ENCODE measurements around the gene CCDC122.
"Not testable (repeated sequence)": the region's sequence is repeated elsewhere in the genome, so short reads cannot be mapped to it uniquely, and the experiment has no call there.

DNA sequence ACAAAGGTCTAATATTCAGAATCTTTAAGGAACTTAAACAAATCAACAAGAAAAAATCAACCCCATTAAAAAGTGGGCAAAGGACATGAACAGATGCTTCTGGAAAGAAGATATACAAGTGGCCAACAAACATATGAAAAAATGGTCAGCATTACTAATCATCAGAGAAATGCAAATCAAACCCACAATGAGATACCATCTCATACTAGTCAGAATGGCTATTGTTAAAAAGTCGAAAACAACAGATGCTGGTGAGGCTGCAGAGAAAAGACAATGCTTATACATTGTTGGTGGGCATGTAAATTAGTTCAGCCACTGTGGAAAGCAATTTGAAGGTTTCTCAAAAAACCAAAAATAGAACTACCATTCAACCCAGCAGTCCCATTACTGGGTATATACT is 54.9 kb downstream of the CCDC122 start:
- TF ChIP-seq, protein P1, sequence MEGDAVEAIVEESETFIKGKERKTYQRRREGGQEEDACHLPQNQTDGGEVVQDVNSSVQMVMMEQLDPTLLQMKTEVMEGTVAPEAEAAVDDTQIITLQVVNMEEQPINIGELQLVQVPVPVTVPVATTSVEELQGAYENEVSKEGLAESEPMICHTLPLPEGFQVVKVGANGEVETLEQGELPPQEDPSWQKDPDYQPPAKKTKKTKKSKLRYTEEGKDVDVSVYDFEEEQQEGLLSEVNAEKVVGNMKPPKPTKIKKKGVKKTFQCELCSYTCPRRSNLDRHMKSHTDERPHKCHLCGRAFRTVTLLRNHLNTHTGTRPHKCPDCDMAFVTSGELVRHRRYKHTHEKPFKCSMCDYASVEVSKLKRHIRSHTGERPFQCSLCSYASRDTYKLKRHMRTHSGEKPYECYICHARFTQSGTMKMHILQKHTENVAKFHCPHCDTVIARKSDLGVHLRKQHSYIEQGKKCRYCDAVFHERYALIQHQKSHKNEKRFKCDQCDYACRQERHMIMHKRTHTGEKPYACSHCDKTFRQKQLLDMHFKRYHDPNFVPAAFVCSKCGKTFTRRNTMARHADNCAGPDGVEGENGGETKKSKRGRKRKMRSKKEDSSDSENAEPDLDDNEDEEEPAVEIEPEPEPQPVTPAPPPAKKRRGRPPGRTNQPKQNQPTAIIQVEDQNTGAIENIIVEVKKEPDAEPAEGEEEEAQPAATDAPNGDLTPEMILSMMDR (conservative IDR thresholded peaks at IDR 0.05 in 1 of 2, IDR thresholded peaks at IDR 0.05 in 1 of 2; ENCODE audit: extremely low read depth in 1 of 2, insufficient read depth in 1 of 2, low read depth in 1 of 2, low read length in 2 of 2) = not testable (repeated sequence)
- TF ChIP-seq EZH2 (IDR thresholded peaks at IDR 0.05; ENCODE audit: borderline replicate concordance, low read length) = not testable (repeated sequence)
